HepG2 (cell line): ENCODE data around the gene TMEM9B. TPM values are rescaled to one million over a fixed set of nuclear protein-coding genes. Genes with fewer than 3 reads are reported as not detected.
A peak's percentile ranks its signal among the peaks of the same experiment; 100 is the strongest.

ENCODE experiments used
- AHDC1 ChIP-seq: sonication (generic); formaldehyde crosslinking; IDR thresholded peaks from 2 replicates; pipeline ENCODE4 v1.5.1; 2020; ENCODE audit warnings: mild to moderate bottlenecking, missing genetic modification reagents, borderline replicate concordance
- CEBPG ChIP-seq: IDR thresholded peaks from 2 replicates; pipeline ENCODE4 v1.6.1; 2016
- DR1 ChIP-seq: sonication (generic); formaldehyde crosslinking; IDR thresholded peaks from 2 replicates; pipeline ENCODE4 v1.8.0; 2021; ENCODE audit warnings: mild to moderate bottlenecking, missing genetic modification reagents, inconsistent platforms
- IRF2 ChIP-seq: IDR thresholded peaks from 2 replicates; pipeline ENCODE4 v1.6.1; 2018; ENCODE audit warnings: missing genetic modification reagents, missing compliant biosample characterization
- KIAA2018 ChIP-seq: sonication (generic); formaldehyde crosslinking; IDR thresholded peaks from 2 replicates; pipeline ENCODE4 v1.5.0; 2020; ENCODE audit warnings: mild to moderate bottlenecking, missing genetic modification reagents, borderline replicate concordance
- NFIB ChIP-seq: sonication (generic); formaldehyde crosslinking; IDR thresholded peaks from 2 replicates; pipeline ENCODE4 v1.9.0; 2021; ENCODE audit warnings: missing genetic modification reagents, mild to moderate bottlenecking, borderline replicate concordance
- SRSF9 ChIP-seq: fragments of 200-400 bp; formaldehyde crosslinking; IDR thresholded peaks from 2 replicates; pipeline ENCODE4 v1.6.1; 2018; ENCODE audit warnings: borderline replicate concordance, mild to moderate bottlenecking, low read depth, low read length; ENCODE audit not compliant: insufficient read depth, poor library complexity, severe bottlenecking
- ZNF20 ChIP-seq: sonication (generic); formaldehyde crosslinking; IDR thresholded peaks from 2 replicates; pipeline ENCODE4 v1.4.0; 2020; ENCODE audit warnings: mild to moderate bottlenecking, moderate library complexity, missing genetic modification reagents
- polyA plus RNA-seq, 8 experiments: library from polyadenylated mRNA; depleted of rRNA in 3 of 8; stranded (reverse) in 7 of 8; unstranded in 1 of 8; fragments of >200 nt; fragmentation: Illumina TruSeq in 4 of 8; extraction: Trizol in 4 of 8; gene quantifications; 2 replicates each; pipeline versions ENCODE4 v1.2.1 to v1.2.3, GENCODE V29; 2011 to 2016; ENCODE audit warnings: low read depth in 4 of 8, missing spikeins in 1 of 8, mixed read lengths in 1 of 8; ENCODE audit not compliant: insufficient read depth in 1 of 8
- total RNA-seq, 5 experiments: library from RNA; depleted of rRNA; stranded (reverse); fragments of >200 nt; fragmentation: Illumina TruSeq; extraction: Trizol; gene quantifications; 2 replicates each; pipeline ENCODE4 v1.2.3, GENCODE V29; 2016; ENCODE audit warnings: low read depth in 1 of 5
- TF ChIP-seq, protein P1 (sequence below), 2 experiments: sonication (generic) in 1 of 2; formaldehyde crosslinking in 1 of 2; IDR thresholded peaks; 2 replicates each; pipeline versions ENCODE4 v1.6.1 to v1.9.0; 2014 to 2022; ENCODE audit warnings: antibody characterized with exemption in 1 of 2, borderline replicate concordance in 1 of 2, inconsistent platforms in 1 of 2, low read depth in 1 of 2, missing genetic modification reagents in 1 of 2

Gene TMEM9B
- total and polyA plus RNA-seq, 2 of the 13 experiments (the other 11 are each of a cell fraction or from before 2014, with no cell fraction given): 12.4 to 20.8 TPM

DNA sequence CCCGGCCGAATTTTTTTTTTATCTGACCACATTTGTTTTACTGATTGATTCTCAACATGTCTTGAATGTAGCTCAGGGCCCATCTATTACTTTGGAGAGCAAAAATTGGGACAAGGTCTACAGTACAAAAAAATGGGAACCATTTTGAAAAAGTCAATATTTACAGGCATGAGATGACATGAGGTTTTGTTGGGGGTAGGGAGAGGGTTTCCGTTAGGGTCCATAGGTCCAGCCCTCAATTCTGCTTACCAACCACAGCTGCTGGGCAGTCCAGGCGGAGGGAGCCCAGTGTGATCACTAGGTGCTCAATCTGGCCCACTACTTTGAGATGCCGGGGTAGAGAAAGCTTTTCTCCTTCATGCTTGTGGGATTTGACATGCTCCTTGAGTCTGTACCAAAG is 21.2 kb upstream of the TMEM9B start (continued):
- TF ChIP-seq KIAA2018 (CRISPR knock-in tag) (no peak), NFIB (CRISPR knock-in tag) (no peak), IRF2 (CRISPR knock-in tag) (0 out of 2 replicates have a peak, but pooled peaks have one; percentile 17), ZNF20 (CRISPR knock-in tag) (no peak), DR1 (no peak), CEBPG (CRISPR knock-in tag) (no peak), AHDC1 (CRISPR knock-in tag) (peak; percentile 69; the same call in 1 of the 2 replicates), SRSF9 (no peak)
- TF ChIP-seq, protein P1, sequence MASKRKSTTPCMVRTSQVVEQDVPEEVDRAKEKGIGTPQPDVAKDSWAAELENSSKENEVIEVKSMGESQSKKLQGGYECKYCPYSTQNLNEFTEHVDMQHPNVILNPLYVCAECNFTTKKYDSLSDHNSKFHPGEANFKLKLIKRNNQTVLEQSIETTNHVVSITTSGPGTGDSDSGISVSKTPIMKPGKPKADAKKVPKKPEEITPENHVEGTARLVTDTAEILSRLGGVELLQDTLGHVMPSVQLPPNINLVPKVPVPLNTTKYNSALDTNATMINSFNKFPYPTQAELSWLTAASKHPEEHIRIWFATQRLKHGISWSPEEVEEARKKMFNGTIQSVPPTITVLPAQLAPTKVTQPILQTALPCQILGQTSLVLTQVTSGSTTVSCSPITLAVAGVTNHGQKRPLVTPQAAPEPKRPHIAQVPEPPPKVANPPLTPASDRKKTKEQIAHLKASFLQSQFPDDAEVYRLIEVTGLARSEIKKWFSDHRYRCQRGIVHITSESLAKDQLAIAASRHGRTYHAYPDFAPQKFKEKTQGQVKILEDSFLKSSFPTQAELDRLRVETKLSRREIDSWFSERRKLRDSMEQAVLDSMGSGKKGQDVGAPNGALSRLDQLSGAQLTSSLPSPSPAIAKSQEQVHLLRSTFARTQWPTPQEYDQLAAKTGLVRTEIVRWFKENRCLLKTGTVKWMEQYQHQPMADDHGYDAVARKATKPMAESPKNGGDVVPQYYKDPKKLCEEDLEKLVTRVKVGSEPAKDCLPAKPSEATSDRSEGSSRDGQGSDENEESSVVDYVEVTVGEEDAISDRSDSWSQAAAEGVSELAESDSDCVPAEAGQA (IDR thresholded peaks at IDR 0.05; ENCODE audit: low read depth): no peak
- TF ChIP-seq, protein P1 (CRISPR knock-in tag; IDR thresholded peaks at IDR 0.05; ENCODE audit: borderline replicate concordance): no peak
